WTC11 (cell line): ENCODE measurements around the gene LRMDA.

Source experiments
- ATF1 ChIP-seq: sonication (generic); formaldehyde crosslinking; IDR thresholded peaks from 2 replicates; pipeline ENCODE4 v1.8.1; 2023; ENCODE audit warnings: mild to moderate bottlenecking, moderate library complexity, missing genetic modification reagents
- CTCF ChIP-seq: fragments of 200-600 bp; IDR thresholded peaks from 2 replicates; pipeline ENCODE4 v1.8.0; 2022; ENCODE audit warnings: antibody characterized with exemption

DNA sequence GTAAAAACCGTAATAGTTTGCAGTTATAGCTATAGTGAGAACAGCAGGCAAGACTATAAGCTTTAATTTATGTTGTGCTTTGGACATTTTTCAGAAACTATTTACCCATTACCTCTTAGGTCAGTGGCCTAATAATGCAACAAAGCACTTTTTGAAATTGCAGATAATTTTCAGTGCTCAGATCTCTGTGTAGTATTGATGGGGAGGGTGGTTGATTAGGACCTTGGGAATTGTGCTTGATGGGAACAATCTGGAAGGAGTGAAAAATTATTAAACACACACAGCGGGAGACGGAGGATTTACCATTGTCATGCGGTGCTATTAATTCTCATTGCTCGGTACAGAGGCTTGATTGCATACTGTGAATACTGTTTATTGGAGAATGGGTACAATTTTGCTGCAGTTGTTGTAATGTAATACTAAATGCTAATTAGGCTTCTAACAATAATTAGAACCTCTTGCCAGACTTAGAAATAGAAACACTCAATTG lies 304.8 kb downstream of the LRMDA start:
- TF ChIP-seq CTCF (no peak), ATF1 (CRISPR knock-in tag) (no peak)
